H54 (cell line): ENCODE measurements around the gene CLEC4M.
"Not testable (repeated sequence)": the region's sequence is repeated elsewhere in the genome, so short reads cannot be mapped to it uniquely, and the experiment has no call there.

Source experiments
- DNase-seq: peaks from one replicate; pipeline ENCODE4 v3.0.0; 2011; ENCODE audit warnings: low spot score, mixed read lengths; ENCODE audit not compliant: insufficient read length
- FAIRE-seq: peaks from 3 replicates; lab custom pipeline; 2011; peaks lifted over from hg19 to GRCh38; lab: Jason Lieb, UNC
- POLR2A ChIP-seq: IDR thresholded peaks from 2 replicates; pipeline ENCODE4 v1.6.1; 2011; ENCODE audit warnings: low read depth, mild to moderate bottlenecking, low read length

Gene CLEC4M

GRCh38 chr19:7734220-7735203, 28.5 kb upstream of the CLEC4M start:
- DNase-seq: no peak
- no peak for TF ChIP-seq POLR2A
- FAIRE-seq: no peak

- no peak for TF ChIP-seq POLR2A
- DNase-seq (no peak), FAIRE-seq (no peak)
Observed at GRCh38 chr19:7736148-7736547, 26.9 kb upstream of the CLEC4M start.

GRCh38 chr19:7737215-7737614, 25.8 kb upstream of the CLEC4M start:
- no peak for TF ChIP-seq POLR2A
- FAIRE-seq: no peak
- no peak for DNase-seq

GRCh38 chr19:7738023-7738422, 25.0 kb upstream of the CLEC4M start:
- FAIRE-seq (no peak), DNase-seq (no peak)
- no peak for TF ChIP-seq POLR2A

GRCh38 chr19:7739211-7739755, 23.8 kb upstream of the CLEC4M start:
- no peak for TF ChIP-seq POLR2A
- DNase-seq (no peak), FAIRE-seq (no peak)

GRCh38 chr19:7739801-7740681, 23.0 kb upstream of the CLEC4M start:
- no peak for DNase-seq
- no peak for FAIRE-seq
- no peak for TF ChIP-seq POLR2A

- DNase-seq (no peak), FAIRE-seq (no peak)
- TF ChIP-seq POLR2A: no peak
Observed at GRCh38 chr19:7740682-7741054, 22.4 kb upstream of the CLEC4M start.

- DNase-seq (no peak), FAIRE-seq (no peak)
- no peak for TF ChIP-seq POLR2A
Observed at GRCh38 chr19:7742575-7742974, 20.5 kb upstream of the CLEC4M start.

GRCh38 chr19:7742991-7743390, 20.1 kb upstream of the CLEC4M start:
- no peak for TF ChIP-seq POLR2A
- no peak for DNase-seq
- no peak for FAIRE-seq

- DNase-seq (no peak), FAIRE-seq (no peak)
- TF ChIP-seq POLR2A: no peak
Observed at GRCh38 chr19:7743425-7743841, 19.6 kb upstream of the CLEC4M start.

- FAIRE-seq (no peak), DNase-seq (no peak)
- no peak for TF ChIP-seq POLR2A
Observed at GRCh38 chr19:7744199-7744786, 18.8 kb upstream of the CLEC4M start.

- no peak for TF ChIP-seq POLR2A
- FAIRE-seq (no peak), DNase-seq (no peak)
Observed at GRCh38 chr19:7744871-7745650, 18.0 kb upstream of the CLEC4M start.

GRCh38 chr19:7746306-7746705, 16.7 kb upstream of the CLEC4M start:
- not testable (repeated sequence) for DNase-seq, FAIRE-seq
